CD14-positive monocyte (primary cell): ENCODE measurements around the gene PMPCA. TPM values are rescaled to one million over a fixed set of nuclear protein-coding genes. Genes with fewer than 3 reads are reported as not detected.

ENCODE experiments used
- DNase-seq, 3 donors: peaks; one replicate each; pipeline ENCODE4 v3.0.0-alpha.2; 2011 to 2022
- H2AFZ ChIP-seq: 2 replicates; pipeline ENCODE4 v1.6.0; 2012; ENCODE audit warnings: mild to moderate bottlenecking, low read depth, low read length, inconsistent platforms; ENCODE audit not compliant: insufficient read depth, poor library complexity, severe bottlenecking
- H3K27ac ChIP-seq, 2 donors: 1 replicate in 1 of 2; 2 replicates in 1 of 2; pipeline ENCODE4 v1.5.1; 2012 to 2013; ENCODE audit warnings: low read length in 2 of 2, control low read depth in 1 of 2, inconsistent platforms in 1 of 2, low read depth in 1 of 2, mild to moderate bottlenecking in 1 of 2
- H3K27me3 ChIP-seq, 2 donors: one replicate each; pipeline versions ENCODE4 v1.6.0 to v1.6.1; 2011 to 2013; ENCODE audit warnings: low read length in 2 of 2; ENCODE audit not compliant: control insufficient read depth in 2 of 2, insufficient read depth in 2 of 2
- H3K36me3 ChIP-seq, 2 donors: replicated peaks in 1 of 2; 1 replicate in 1 of 2; 2 replicates in 1 of 2; pipeline versions ENCODE4 v1.5.1 to v1.6.1; 2012 to 2013; ENCODE audit warnings: low read length in 2 of 2, control low read depth in 1 of 2, inconsistent platforms in 1 of 2, mild to moderate bottlenecking in 1 of 2; ENCODE audit not compliant: insufficient read depth in 2 of 2, control insufficient read depth in 1 of 2
- H3K4me1 ChIP-seq, 2 donors: 1 replicate in 1 of 2; 2 replicates in 1 of 2; pipeline versions ENCODE4 v1.5.1 to v1.6.1; 2012 to 2013; ENCODE audit warnings: low read length in 2 of 2, control low read depth in 1 of 2, inconsistent platforms in 1 of 2, mild to moderate bottlenecking in 1 of 2, moderate library complexity in 1 of 2; ENCODE audit not compliant: insufficient read depth in 2 of 2, control insufficient read depth in 1 of 2
- H3K4me2 ChIP-seq: replicated peaks from 2 replicates; pipeline ENCODE3; 2012; ENCODE audit warnings: low read length, moderate library complexity, mild to moderate bottlenecking; ENCODE audit not compliant: poor library complexity, severe bottlenecking; ENCODE audit errors: extremely low read depth
- H3K4me3 ChIP-seq, 3 experiments: fragments of 200-600 bp in 1 of 3; sonication (generic) in 1 of 3; replicated peaks in 1 of 3; 1 replicate in 2 of 3; 2 replicates in 1 of 3; pipeline ENCODE4 v1.5.1; 2011 to 2013; ENCODE audit warnings: low read length in 3 of 3, mild to moderate bottlenecking in 3 of 3, control low read depth in 2 of 3, low read depth in 2 of 3, inconsistent platforms in 1 of 3, moderate library complexity in 1 of 3
- H3K79me2 ChIP-seq: 2 replicates; pipeline ENCODE4 v1.6.0; 2012; ENCODE audit warnings: mild to moderate bottlenecking, control low read depth, inconsistent platforms, low read length, moderate library complexity; ENCODE audit not compliant: insufficient read depth
- H3K9ac ChIP-seq: 2 replicates; pipeline ENCODE4 v1.6.0; 2017; ENCODE audit warnings: low read length, mild to moderate bottlenecking; ENCODE audit not compliant: insufficient read depth, poor library complexity, severe bottlenecking
- H3K9me3 ChIP-seq, 2 donors: replicated peaks in 1 of 2; 1 replicate in 1 of 2; 2 replicates in 1 of 2; pipeline versions ENCODE4 v1.5.1 to v1.6.1; 2012 to 2013; ENCODE audit warnings: low read length in 2 of 2, control low read depth in 1 of 2; ENCODE audit not compliant: control insufficient read depth in 1 of 2, insufficient read depth in 1 of 2
- H4K20me1 ChIP-seq: 2 replicates; pipeline ENCODE4 v1.6.0; 2012; ENCODE audit warnings: mild to moderate bottlenecking, low read length, control low read depth, moderate library complexity; ENCODE audit not compliant: insufficient read depth
- H3K27ac Mint-ChIP-seq, 7 donors: one replicate each; pipeline ENCODE4 v1.8.0; 2020; ENCODE audit warnings: mild to moderate bottlenecking in 7 of 7, mixed read lengths in 7 of 7, moderate library complexity in 6 of 7, inconsistent platforms in 2 of 7
- H3K27me3 Mint-ChIP-seq, 3 donors: one replicate each; pipeline ENCODE4 v1.8.0; 2021 to 2022; ENCODE audit warnings: low read depth in 3 of 3, mild to moderate bottlenecking in 3 of 3, mixed read lengths in 3 of 3, moderate library complexity in 3 of 3, inconsistent platforms in 1 of 3
- H3K36me3 Mint-ChIP-seq, 2 donors: one replicate each; pipeline ENCODE4 v1.8.0; 2020; ENCODE audit warnings: mixed read lengths in 2 of 2, inconsistent platforms in 1 of 2, mild to moderate bottlenecking in 1 of 2
- H3K4me1 Mint-ChIP-seq: one replicate; pipeline ENCODE4 v1.8.0; 2020; ENCODE audit warnings: mild to moderate bottlenecking, mixed read lengths
- H3K4me3 Mint-ChIP-seq, 2 donors: one replicate each; pipeline ENCODE4 v1.8.0; 2020; ENCODE audit warnings: mild to moderate bottlenecking in 2 of 2, mixed read lengths in 2 of 2, moderate library complexity in 1 of 2
- H3K9me3 Mint-ChIP-seq, 7 donors: one replicate each; pipeline ENCODE4 v1.8.0; 2020 to 2022; ENCODE audit warnings: mixed read lengths in 7 of 7, mild to moderate bottlenecking in 6 of 7, moderate library complexity in 6 of 7, inconsistent platforms in 2 of 7
- WGBS: methylation state at CpG from one replicate; pipeline ENCODE4 v1.1.5; 2013; ENCODE audit warnings: missing lambda C conversion rate; ENCODE audit not compliant: insufficient coverage; 5-methylcytosine and 5-hydroxymethylcytosine counted together
- intact Hi-C, 2 donors: fragments of 100-400 bp; cut with micrococcal nuclease; formaldehyde crosslinking; loops; one replicate each; pipeline versions ENCODE4 v1.15.0 to v1.15.1; 2023
- polyA plus RNA-seq, 3 donors: library from polyadenylated mRNA; depleted of rRNA in 1 of 3; unstranded in 2 of 3; stranded (reverse) in 1 of 3; fragments of 300-500 nt in 2 of 3; fragments of >200 nt in 1 of 3; fragmentation: Illumina TruSeq in 2 of 3; gene quantifications; 1 replicate in 2 of 3; 2 replicates in 1 of 3; pipeline ENCODE4 v1.2.3, GENCODE V29; 2012 to 2021
- TF ChIP-seq, protein P1 (sequence below): fragments of 200-600 bp; IDR thresholded peaks from one replicate; pipeline ENCODE4 v1.8.0; 2022; ENCODE audit warnings: antibody characterized with exemption, mild to moderate bottlenecking

PMPCA gene
- polyA plus RNA-seq, 3 donors = 23.1 to 58.8 (median 24.9) TPM

GRCh38 chr9:136380381-136380780, 30.1 kb upstream of the PMPCA start:
- H3K4me1 Mint-ChIP-seq = peaks cover 12% of the 10 kb centered on the region
- TF ChIP-seq, protein P1, sequence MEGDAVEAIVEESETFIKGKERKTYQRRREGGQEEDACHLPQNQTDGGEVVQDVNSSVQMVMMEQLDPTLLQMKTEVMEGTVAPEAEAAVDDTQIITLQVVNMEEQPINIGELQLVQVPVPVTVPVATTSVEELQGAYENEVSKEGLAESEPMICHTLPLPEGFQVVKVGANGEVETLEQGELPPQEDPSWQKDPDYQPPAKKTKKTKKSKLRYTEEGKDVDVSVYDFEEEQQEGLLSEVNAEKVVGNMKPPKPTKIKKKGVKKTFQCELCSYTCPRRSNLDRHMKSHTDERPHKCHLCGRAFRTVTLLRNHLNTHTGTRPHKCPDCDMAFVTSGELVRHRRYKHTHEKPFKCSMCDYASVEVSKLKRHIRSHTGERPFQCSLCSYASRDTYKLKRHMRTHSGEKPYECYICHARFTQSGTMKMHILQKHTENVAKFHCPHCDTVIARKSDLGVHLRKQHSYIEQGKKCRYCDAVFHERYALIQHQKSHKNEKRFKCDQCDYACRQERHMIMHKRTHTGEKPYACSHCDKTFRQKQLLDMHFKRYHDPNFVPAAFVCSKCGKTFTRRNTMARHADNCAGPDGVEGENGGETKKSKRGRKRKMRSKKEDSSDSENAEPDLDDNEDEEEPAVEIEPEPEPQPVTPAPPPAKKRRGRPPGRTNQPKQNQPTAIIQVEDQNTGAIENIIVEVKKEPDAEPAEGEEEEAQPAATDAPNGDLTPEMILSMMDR = no peak

DNA sequence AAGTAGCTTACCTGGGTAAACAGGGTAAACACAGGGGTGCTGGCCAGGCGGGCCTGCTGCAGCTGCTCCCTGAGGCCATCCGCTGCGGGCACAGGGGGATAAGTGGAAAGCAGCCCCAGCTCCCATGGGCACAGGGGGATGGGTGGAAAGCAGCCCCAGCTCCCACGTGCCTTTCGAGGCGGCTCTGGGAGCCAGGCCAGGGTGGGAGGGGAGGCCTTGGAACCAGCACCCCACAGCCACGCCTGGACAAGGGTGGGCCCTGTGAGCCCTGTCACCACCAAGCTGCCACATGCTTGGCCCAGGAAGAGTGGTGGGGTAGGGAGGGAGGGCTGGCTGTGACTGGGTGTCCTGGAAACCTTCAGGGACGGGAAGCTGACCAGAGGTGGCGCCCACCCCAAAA, 29.1 kb upstream of the PMPCA start:
- Mint-ChIP-seq H3K4me3 (no peak overlapping the region), H3K9me3 (no peaks in the 10 kb centered on the region), H3K27me3 (no peaks in the 10 kb centered on the region), H3K36me3 (peaks cover 41 to 54% of the 10 kb centered on the region in 2 donors), H3K27ac (no peak overlapping the region), H3K4me1 (peaks cover 15% of the 10 kb centered on the region)
- Histone ChIP-seq H3K27ac (no peak overlapping the region), H3K36me3 (peaks cover 56 to 80% of the 10 kb centered on the region in 2 donors), H4K20me1 (no peaks in the 10 kb centered on the region), H3K27me3 (no peaks in the 10 kb centered on the region), H3K79me2 (no peaks in the 10 kb centered on the region), H3K4me3 (no peak overlapping the region), H3K9ac (no peak overlapping the region), H3K4me1 (peaks cover 14 to 17% of the 10 kb centered on the region in 2 donors), H3K9me3 (no peaks in the 10 kb centered on the region), H2AFZ (no peak overlapping the region), H3K4me2 (no peak overlapping the region)
- no peak for DNase-seq
- 91% methylated on average over 5 of the region's 9 CpGs for WGBS
- TF ChIP-seq, protein P1 = no peak
- intact Hi-C loops = no loop called here

More at GRCh38 chr9:136380381-136380780, 30.1 kb upstream of the PMPCA start:
- Histone ChIP-seq H2AFZ (no peak overlapping the region), H3K27ac (no peak overlapping the region), H3K4me1 (peaks cover 16 to 18% of the 10 kb centered on the region in 2 donors), H3K27me3 (no peaks in the 10 kb centered on the region), H3K4me2 (no peak overlapping the region), H3K4me3 (no peak overlapping the region), H3K9me3 (no peaks in the 10 kb centered on the region), H3K9ac (no peak overlapping the region), H3K36me3 (peaks cover 56 to 74% of the 10 kb centered on the region in 2 donors), H3K79me2 (no peaks in the 10 kb centered on the region), H4K20me1 (no peaks in the 10 kb centered on the region)
- Mint-ChIP-seq H3K27me3 (no peaks in the 10 kb centered on the region), H3K27ac (no peak overlapping the region), H3K4me3 (no peak overlapping the region), H3K9me3 (no peaks in the 10 kb centered on the region), H3K36me3 (peaks cover 35 to 55% of the 10 kb centered on the region in 2 donors)
- intact Hi-C loops = no loop called here
- 99% methylated on average over 15 of the region's 17 CpGs for WGBS
- no peak for DNase-seq
